DOHH2 (cell line): Measurements from ENCODE around the gene TEAD3.

ENCODE experiments used
- H3F3A ChIP-seq: fragments of 200-600 bp; sonication (generic), shearing (Covaris generic); 2 replicates; pipeline ENCODE4 v1.6.0; 2016; ENCODE audit warnings: antibody characterized with exemption, mild to moderate bottlenecking; ENCODE audit not compliant: control insufficient read depth, insufficient read depth
- H3K27ac ChIP-seq: fragments of 200-600 bp; sonication (generic); 2 replicates; pipeline ENCODE4 v1.5.1; 2014; ENCODE audit warnings: low read depth, mild to moderate bottlenecking, low read length, moderate library complexity
- H3K27me3 ChIP-seq: fragments of 200-600 bp; sonication (generic); 2 replicates; pipeline ENCODE4 v1.6.1; 2014; ENCODE audit warnings: mild to moderate bottlenecking, low read length, mixed read lengths; ENCODE audit not compliant: control insufficient read depth
- H3K36me3 ChIP-seq: fragments of 200-600 bp; sonication (generic); 2 replicates; pipeline ENCODE4 v1.6.1; 2014; ENCODE audit warnings: mild to moderate bottlenecking, low read length, moderate library complexity, mixed read lengths; ENCODE audit not compliant: control insufficient read depth
- H3K4me1 ChIP-seq: fragments of 200-600 bp; sonication (generic); 2 replicates; pipeline ENCODE4 v1.6.1; 2014; ENCODE audit warnings: mild to moderate bottlenecking, low read length, mixed read lengths; ENCODE audit not compliant: control insufficient read depth
- H3K4me2 ChIP-seq: fragments of 200-600 bp; sonication (generic); 2 replicates; pipeline ENCODE4 v1.6.0; 2014; ENCODE audit warnings: mild to moderate bottlenecking, low read length, moderate library complexity
- H3K4me3 ChIP-seq: fragments of 200-600 bp; sonication (generic); 2 replicates; pipeline ENCODE4 v1.5.1; 2014; ENCODE audit warnings: mild to moderate bottlenecking, low read length, mixed read lengths
- H3K79me2 ChIP-seq: fragments of 200-600 bp; sonication (generic); 2 replicates; pipeline ENCODE4 v1.6.1; 2014; ENCODE audit warnings: mild to moderate bottlenecking, low read length, mixed read lengths; ENCODE audit not compliant: control insufficient read depth
- H3K9me2 ChIP-seq: fragments of 200-600 bp; sonication (generic); replicated peaks from 2 replicates; pipeline ENCODE4 v1.6.1; 2014; ENCODE audit warnings: mild to moderate bottlenecking, low read length, mixed read lengths; ENCODE audit not compliant: control insufficient read depth
- H3K9me3 ChIP-seq: fragments of 200-600 bp; sonication (generic); 2 replicates; pipeline ENCODE4 v1.6.1; 2014; ENCODE audit warnings: antibody characterized with exemption, low read length, mixed read lengths; ENCODE audit not compliant: control insufficient read depth, insufficient read depth
- H4K20me1 ChIP-seq: fragments of 200-600 bp; sonication (generic); 2 replicates; pipeline ENCODE4 v1.6.0; 2014; ENCODE audit warnings: low read depth, mild to moderate bottlenecking, antibody characterized with exemption, low read length, moderate library complexity; ENCODE audit not compliant: control insufficient read depth, insufficient read depth
- EZH2phosphoT487 ChIP-seq: fragments of 200-600 bp; sonication (generic); IDR thresholded peaks from 2 replicates; pipeline ENCODE4 v1.6.1; 2017; ENCODE audit warnings: borderline replicate concordance, mild to moderate bottlenecking, antibody characterized with exemption, low read length, moderate library complexity, mixed read lengths
- TF ChIP-seq, protein P1 (sequence below): fragments of 200-600 bp; sonication (generic); IDR thresholded peaks from one replicate; pipeline ENCODE4 v1.5.1; 2014; ENCODE audit warnings: antibody characterized with exemption, mild to moderate bottlenecking, low read depth, low read length; ENCODE audit not compliant: poor library complexity, severe bottlenecking

The TEAD3 gene

GRCh38 chr6:35475573-35475972 is 21.3 kb downstream of the TEAD3 start:
- Histone ChIP-seq H3K4me3 (no peak overlapping the region), H3K4me2 (no peak overlapping the region), H3K36me3 (peaks cover 28% of the 10 kb centered on the region), H3K27ac (no peak overlapping the region), H4K20me1 (peaks cover 10% of the 10 kb centered on the region; the same call in 1 of the 2 replicates), H3F3A (peaks cover 53% of the 10 kb centered on the region), H3K9me2 (no peaks in the 10 kb centered on the region), H3K9me3 (no peaks in the 10 kb centered on the region), H3K4me1 (peaks cover 18% of the 10 kb centered on the region), H3K79me2 (peaks cover 6% of the 10 kb centered on the region), H3K27me3 (peaks cover 7% of the 10 kb centered on the region; the same call in 1 of the 2 replicates)
- TF ChIP-seq EZH2phosphoT487, result no peak
- TF ChIP-seq, protein P1, sequence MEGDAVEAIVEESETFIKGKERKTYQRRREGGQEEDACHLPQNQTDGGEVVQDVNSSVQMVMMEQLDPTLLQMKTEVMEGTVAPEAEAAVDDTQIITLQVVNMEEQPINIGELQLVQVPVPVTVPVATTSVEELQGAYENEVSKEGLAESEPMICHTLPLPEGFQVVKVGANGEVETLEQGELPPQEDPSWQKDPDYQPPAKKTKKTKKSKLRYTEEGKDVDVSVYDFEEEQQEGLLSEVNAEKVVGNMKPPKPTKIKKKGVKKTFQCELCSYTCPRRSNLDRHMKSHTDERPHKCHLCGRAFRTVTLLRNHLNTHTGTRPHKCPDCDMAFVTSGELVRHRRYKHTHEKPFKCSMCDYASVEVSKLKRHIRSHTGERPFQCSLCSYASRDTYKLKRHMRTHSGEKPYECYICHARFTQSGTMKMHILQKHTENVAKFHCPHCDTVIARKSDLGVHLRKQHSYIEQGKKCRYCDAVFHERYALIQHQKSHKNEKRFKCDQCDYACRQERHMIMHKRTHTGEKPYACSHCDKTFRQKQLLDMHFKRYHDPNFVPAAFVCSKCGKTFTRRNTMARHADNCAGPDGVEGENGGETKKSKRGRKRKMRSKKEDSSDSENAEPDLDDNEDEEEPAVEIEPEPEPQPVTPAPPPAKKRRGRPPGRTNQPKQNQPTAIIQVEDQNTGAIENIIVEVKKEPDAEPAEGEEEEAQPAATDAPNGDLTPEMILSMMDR, result no peak

- Histone ChIP-seq H4K20me1 (peaks cover 13% of the 10 kb centered on the region; the same call in 1 of the 2 replicates), H3F3A (peaks cover 58% of the 10 kb centered on the region), H3K79me2 (peaks cover 12% of the 10 kb centered on the region), H3K9me3 (no peaks in the 10 kb centered on the region), H3K4me2 (no peak overlapping the region), H3K9me2 (no peaks in the 10 kb centered on the region), H3K27ac (no peak overlapping the region), H3K27me3 (peaks cover 7% of the 10 kb centered on the region; the same call in 1 of the 2 replicates), H3K4me3 (no peak overlapping the region), H3K4me1 (peaks cover 23% of the 10 kb centered on the region), H3K36me3 (peaks cover 34% of the 10 kb centered on the region)
- TF ChIP-seq, protein P1, result no peak
- no peak for TF ChIP-seq EZH2phosphoT487
These were observed 21.8 kb downstream of the TEAD3 start for GRCh38 chr6:35474942-35475570.

DNA sequence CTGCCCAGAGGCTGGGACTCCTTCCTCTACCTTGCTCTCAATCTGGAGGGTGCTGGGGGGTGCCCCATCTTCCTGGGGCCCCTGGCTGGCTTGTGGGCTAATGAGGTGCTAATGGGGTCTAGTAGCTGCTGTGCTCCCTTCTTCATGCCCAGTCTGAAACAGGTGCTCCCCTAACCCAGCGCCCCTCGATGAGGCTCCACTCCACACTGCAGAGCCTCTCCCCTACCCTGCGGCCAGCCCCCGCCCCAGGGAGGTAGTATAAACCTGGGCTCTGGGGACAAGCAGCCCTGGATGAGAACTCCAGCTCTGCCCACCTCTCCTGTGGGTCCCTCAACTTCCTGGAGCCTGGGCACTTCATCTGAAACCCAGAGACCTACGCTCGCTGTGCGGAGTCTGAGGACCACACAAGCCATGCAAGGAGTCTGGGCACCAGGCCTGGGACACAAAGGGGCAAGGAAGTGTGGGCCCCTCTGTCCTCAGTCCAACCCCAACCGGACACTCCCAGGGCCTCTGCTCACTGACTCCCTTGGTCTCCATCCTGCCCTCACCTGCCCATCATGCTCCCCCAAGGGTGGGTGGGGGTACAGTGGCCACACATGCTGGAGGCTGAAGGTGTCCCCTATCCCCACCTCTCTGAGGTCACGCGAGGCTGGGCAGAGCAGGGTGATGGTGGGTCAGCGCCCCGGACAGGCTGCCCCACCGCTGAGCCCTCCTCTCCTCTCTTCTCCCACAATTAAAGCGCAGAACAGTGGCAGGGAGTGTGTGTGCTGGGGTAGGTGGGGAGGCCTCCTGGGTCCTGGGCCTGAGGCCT is 22.5 kb downstream of the TEAD3 start:
- H3F3A ChIP-seq, result peaks cover 66% of the 10 kb centered on the region
- peaks cover 19% of the 10 kb centered on the region for H3K79me2 ChIP-seq
- H3K4me2 ChIP-seq, result no peak overlapping the region
- H3K9me2 ChIP-seq, result no peaks in the 10 kb centered on the region
- H3K4me1 ChIP-seq, result peaks cover 28% of the 10 kb centered on the region
- peaks cover 20% of the 10 kb centered on the region; the same call in 1 of the 2 replicates for H4K20me1 ChIP-seq
- no peaks in the 10 kb centered on the region for H3K9me3 ChIP-seq
- H3K4me3 ChIP-seq, result no peak overlapping the region
- peaks cover 41% of the 10 kb centered on the region for H3K36me3 ChIP-seq
- peaks cover 2% of the 10 kb centered on the region; the same call in 1 of the 2 replicates for H3K27me3 ChIP-seq
- no peak overlapping the region for H3K27ac ChIP-seq
- no peak for TF ChIP-seq EZH2phosphoT487
- TF ChIP-seq, protein P1, result no peak
